ENCODE measurements around the gene CAPN2. TPM values are rescaled to one million over a fixed set of nuclear protein-coding genes. Genes with fewer than 3 reads are reported as not detected.

CAPN2 gene
- total RNA-seq, 1 donor from 2014 or later = 178 TPM

- peaks cover 91 to 100% of the 10 kb centered on the region in 2 donors for H3K36me3 ChIP-seq
- TF ChIP-seq, protein P1, sequence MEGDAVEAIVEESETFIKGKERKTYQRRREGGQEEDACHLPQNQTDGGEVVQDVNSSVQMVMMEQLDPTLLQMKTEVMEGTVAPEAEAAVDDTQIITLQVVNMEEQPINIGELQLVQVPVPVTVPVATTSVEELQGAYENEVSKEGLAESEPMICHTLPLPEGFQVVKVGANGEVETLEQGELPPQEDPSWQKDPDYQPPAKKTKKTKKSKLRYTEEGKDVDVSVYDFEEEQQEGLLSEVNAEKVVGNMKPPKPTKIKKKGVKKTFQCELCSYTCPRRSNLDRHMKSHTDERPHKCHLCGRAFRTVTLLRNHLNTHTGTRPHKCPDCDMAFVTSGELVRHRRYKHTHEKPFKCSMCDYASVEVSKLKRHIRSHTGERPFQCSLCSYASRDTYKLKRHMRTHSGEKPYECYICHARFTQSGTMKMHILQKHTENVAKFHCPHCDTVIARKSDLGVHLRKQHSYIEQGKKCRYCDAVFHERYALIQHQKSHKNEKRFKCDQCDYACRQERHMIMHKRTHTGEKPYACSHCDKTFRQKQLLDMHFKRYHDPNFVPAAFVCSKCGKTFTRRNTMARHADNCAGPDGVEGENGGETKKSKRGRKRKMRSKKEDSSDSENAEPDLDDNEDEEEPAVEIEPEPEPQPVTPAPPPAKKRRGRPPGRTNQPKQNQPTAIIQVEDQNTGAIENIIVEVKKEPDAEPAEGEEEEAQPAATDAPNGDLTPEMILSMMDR (IDR thresholded peaks at IDR 0.05) = no peak
- DNase-seq (ENCODE audit: low spot score in 2 of 2) = no peak
- H3K9me3 ChIP-seq = no peaks in the 10 kb centered on the region
- intact Hi-C loops (cut with DNase I) = no loop called here
- H3K27me3 ChIP-seq = no peaks in the 10 kb centered on the region
- H3K4me1 ChIP-seq = no peaks in the 10 kb centered on the region
- no peak overlapping the region for H3K27ac ChIP-seq
- no peak overlapping the region for H3K4me3 ChIP-seq
Observed at GRCh38 chr1:223754681-223755431, 42.5 kb downstream of the CAPN2 start.

GRCh38 chr1:223755432-223755792 lies 43.1 kb downstream of the CAPN2 start:
- Histone ChIP-seq H3K27ac (peak overlapping the region in 1 of 2 donors; percentile 22), H3K36me3 (peaks cover 91 to 100% of the 10 kb centered on the region in 2 donors), H3K4me1 (no peaks in the 10 kb centered on the region), H3K9me3 (no peaks in the 10 kb centered on the region), H3K27me3 (no peaks in the 10 kb centered on the region), H3K4me3 (no peak overlapping the region)
- intact Hi-C loops (cut with DNase I) = no loop called here
- DNase-seq (ENCODE audit: low spot score in 2 of 2) = no peak
- TF ChIP-seq, protein P1 (IDR thresholded peaks at IDR 0.05) = no peak

DNA sequence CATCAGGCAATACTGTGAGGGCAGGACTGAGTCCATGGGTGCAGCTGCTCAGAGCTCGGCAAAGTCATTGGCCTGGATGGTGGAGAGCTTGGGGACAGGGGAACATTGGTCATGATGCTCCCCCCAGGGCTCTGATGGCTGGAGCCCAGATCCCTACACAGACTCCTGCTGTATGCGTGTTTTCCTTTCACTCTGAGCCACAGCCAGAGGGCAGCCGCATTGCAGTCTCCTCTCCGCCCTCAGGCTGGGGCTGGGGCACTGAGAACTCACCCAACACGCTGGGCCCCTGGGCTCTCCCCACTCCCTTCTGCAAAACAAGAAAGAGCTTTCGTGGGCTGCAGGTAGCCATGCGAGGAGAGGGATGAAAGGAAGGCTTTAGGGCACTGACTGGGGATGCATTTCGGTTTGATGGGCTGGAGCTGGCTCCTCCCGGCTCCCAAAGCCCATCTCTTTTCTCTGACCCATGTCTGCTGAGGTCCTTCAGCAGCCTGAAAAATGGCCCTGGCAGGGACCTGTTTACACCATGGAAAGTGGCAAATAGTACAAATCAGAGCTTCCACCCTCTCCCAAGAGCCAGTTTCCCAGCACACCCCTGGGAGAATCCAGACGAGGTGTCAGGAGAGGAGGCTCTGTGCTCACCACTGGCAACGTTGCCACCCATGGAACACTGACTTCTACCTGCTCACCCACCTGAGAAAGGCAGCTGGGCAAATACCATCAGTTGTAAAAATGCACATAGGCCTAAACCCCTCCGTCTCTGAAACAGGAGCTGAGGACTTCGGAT lies 43.8 kb downstream of the CAPN2 start:
- H3K36me3 ChIP-seq = peaks cover 91 to 100% of the 10 kb centered on the region in 2 donors
- intact Hi-C loops (cut with DNase I) = no loop called here

GRCh38 chr1:223756806-223757700 lies 44.7 kb downstream of the CAPN2 start:
- Histone ChIP-seq H3K36me3 (peaks cover 91 to 100% of the 10 kb centered on the region in 2 donors), H3K9me3 (no peaks in the 10 kb centered on the region), H3K4me1 (no peaks in the 10 kb centered on the region), H3K27me3 (no peaks in the 10 kb centered on the region), H3K4me3 (no peak overlapping the region), H3K27ac (no peak overlapping the region)
- no peak for DNase-seq (ENCODE audit: low spot score in 2 of 2)
- intact Hi-C loops (cut with DNase I) = no loop called here
- TF ChIP-seq, protein P1 (IDR thresholded peaks at IDR 0.05) = no peak

More for the DNA sequence above, 43.8 kb downstream of the CAPN2 start:
- no peaks in the 10 kb centered on the region for H3K4me1 ChIP-seq
- H3K4me3 ChIP-seq = no peak overlapping the region
- TF ChIP-seq, protein P1 (IDR thresholded peaks at IDR 0.05) = peak in 1 of 3 experiments; percentile 13
- no peaks in the 10 kb centered on the region for H3K27me3 ChIP-seq
- H3K9me3 ChIP-seq = no peaks in the 10 kb centered on the region
- DNase-seq (ENCODE audit: low spot score in 2 of 2) = no peak
- H3K27ac ChIP-seq = peak overlapping the region in 1 of 2 donors; percentile 22

DNA sequence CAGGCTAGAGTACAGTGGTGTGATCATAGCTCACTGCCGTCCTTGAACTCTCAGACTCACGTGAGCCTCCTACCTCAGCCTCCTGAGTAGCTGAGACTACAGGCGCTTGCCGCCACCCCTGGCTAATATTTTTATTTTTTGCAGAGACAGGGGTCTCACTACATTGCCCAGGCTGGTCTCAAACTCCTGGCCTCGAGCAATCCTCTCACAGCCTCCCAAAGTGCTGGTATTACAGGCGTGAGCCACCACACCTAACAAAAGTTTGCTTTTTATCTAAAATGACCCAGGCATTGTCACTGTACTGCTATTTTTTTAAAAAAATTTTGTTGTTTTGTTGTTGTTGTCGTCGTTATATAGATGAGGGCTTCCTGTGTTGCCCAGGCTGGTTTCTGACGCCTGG lies 46.4 kb downstream of the CAPN2 start:
- TF ChIP-seq, protein P1 (IDR thresholded peaks at IDR 0.05) = no peak
- H3K9me3 ChIP-seq = no peaks in the 10 kb centered on the region
- peaks cover 94 to 100% of the 10 kb centered on the region in 2 donors for H3K36me3 ChIP-seq
- H3K4me1 ChIP-seq = no peaks in the 10 kb centered on the region
- H3K4me3 ChIP-seq = no peak overlapping the region
- H3K27ac ChIP-seq = no peak overlapping the region
- H3K27me3 ChIP-seq = no peaks in the 10 kb centered on the region
- intact Hi-C loops (cut with DNase I) = no loop called here
- no peak for DNase-seq (ENCODE audit: low spot score in 2 of 2)

All from ascending aorta (tissue), 2 donors.